Neuron (in vitro differentiated cells): ENCODE results near the gene CDHR5.

Experiments
- H2AFZ ChIP-seq: one replicate; pipeline ENCODE4 v1.6.1; 2013; ENCODE audit warnings: low read depth, mild to moderate bottlenecking, inconsistent platforms, low read length, moderate library complexity
- H3K27me3 ChIP-seq: one replicate; pipeline ENCODE4 v1.6.1; 2013; ENCODE audit warnings: low read length; ENCODE audit not compliant: insufficient read depth
- H3K36me3 ChIP-seq: one replicate; pipeline ENCODE4 v1.6.1; 2013; ENCODE audit warnings: low read length; ENCODE audit not compliant: insufficient read depth
- H3K4me1 ChIP-seq: one replicate; pipeline ENCODE4 v1.6.1; 2013; ENCODE audit warnings: low read length; ENCODE audit not compliant: insufficient read depth
- H3K4me3 ChIP-seq: 2 replicates; pipeline ENCODE4 v1.5.1; 2013; ENCODE audit warnings: mild to moderate bottlenecking, low read length, moderate library complexity
- H3K9me3 ChIP-seq: one replicate; pipeline ENCODE4 v1.6.1; 2013; ENCODE audit warnings: low read length

Gene CDHR5

DNA sequence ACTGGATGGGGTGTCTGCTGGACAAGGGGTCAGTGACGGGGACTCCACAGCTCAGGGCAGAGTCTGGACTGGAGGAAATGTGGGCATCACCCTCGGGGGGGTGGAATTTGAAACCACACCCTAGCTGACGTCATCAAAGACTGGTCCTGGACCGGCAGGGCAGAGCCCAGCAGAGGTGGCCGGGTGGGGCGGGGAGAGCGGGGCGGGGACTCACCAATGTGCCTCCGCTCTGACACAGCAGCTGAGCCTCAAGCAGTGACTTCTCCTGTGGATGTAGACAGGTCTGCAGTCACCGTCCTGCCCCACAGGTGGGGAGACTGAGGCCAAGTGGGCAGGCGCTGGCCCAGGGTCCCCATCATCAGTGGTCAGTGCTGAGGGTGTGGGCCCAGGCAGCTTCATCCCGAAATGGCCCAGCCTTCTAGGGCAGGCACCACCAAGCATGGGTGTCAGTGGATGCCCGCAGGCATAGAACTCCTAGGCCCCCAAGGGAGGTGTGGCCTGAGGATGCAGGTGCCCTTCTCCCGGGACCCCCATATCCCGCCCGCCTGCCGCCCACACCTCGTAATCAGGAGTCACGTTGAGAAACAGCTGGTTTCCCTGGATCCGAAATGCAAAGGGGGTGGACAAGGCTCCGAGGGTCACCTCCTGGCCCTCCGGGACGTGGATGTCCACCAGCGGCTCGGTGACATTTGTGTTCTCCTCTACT lies 603 bp downstream of the CDHR5 start:
- no peaks in the 10 kb centered on the region for H3K9me3 ChIP-seq
- H2AFZ ChIP-seq = no peak overlapping the region
- no peaks in the 10 kb centered on the region for H3K27me3 ChIP-seq
- H3K4me3 ChIP-seq = no peak overlapping the region
- peaks cover under 1% of the 10 kb centered on the region for H3K36me3 ChIP-seq
- H3K4me1 ChIP-seq = no peaks in the 10 kb centered on the region

DNA sequence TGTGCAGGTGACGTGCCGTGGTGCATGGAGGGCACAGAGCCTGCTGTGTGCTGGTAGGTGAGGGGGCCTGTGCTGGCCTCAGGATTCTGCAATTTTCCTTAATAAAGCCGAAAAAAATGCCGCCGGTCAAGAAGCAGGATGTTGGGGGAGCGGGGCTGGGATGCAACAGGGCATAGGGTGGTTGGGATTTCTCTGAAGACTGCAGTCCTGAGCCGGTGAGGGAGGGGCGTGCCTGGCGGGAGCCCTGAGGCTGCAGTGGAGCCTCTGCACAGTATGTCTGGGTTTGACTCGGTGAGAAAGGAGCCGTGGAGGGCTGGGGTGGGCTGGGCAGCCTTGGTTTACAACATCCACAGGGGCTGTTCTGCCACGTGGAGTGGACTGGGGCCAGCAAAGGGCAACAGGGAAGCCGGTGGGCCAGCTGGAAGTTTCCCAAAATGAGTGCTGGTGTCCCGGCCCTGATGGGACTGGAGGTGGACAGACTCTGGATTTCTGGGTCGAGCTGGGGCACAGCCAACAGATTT lies 1.3 kb downstream of the CDHR5 start:
- no peaks in the 10 kb centered on the region for H3K9me3 ChIP-seq
- H3K4me3 ChIP-seq = no peak overlapping the region
- H3K27me3 ChIP-seq = no peaks in the 10 kb centered on the region
- H3K4me1 ChIP-seq = no peaks in the 10 kb centered on the region
- no peak overlapping the region for H2AFZ ChIP-seq
- H3K36me3 ChIP-seq = peaks cover 2% of the 10 kb centered on the region

DNA sequence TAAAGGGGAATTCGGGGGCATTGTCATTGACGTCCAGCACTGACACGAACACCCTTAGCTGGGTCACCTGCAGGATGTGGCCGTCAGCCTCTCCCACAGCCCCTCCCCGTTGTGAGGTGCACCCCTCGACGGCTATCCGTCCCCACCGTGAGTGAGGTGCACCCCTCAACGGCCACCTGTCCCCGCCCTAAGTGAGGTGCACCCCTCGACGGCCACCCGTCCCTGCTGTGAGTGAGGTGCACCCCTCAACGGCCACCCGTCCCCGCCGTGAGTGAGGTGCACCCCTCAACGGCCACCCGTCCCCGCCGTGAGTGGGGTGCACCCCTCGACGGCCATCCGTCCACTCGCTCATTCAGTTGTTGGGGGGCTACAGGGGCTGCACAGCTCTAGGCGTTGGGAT lies 2.9 kb downstream of the CDHR5 start:
- no peaks in the 10 kb centered on the region for H3K27me3 ChIP-seq
- no peaks in the 10 kb centered on the region for H3K9me3 ChIP-seq
- peaks cover 9% of the 10 kb centered on the region for H3K36me3 ChIP-seq
- H3K4me3 ChIP-seq = no peak overlapping the region
- H3K4me1 ChIP-seq = no peaks in the 10 kb centered on the region
- H2AFZ ChIP-seq = no peak overlapping the region

DNA sequence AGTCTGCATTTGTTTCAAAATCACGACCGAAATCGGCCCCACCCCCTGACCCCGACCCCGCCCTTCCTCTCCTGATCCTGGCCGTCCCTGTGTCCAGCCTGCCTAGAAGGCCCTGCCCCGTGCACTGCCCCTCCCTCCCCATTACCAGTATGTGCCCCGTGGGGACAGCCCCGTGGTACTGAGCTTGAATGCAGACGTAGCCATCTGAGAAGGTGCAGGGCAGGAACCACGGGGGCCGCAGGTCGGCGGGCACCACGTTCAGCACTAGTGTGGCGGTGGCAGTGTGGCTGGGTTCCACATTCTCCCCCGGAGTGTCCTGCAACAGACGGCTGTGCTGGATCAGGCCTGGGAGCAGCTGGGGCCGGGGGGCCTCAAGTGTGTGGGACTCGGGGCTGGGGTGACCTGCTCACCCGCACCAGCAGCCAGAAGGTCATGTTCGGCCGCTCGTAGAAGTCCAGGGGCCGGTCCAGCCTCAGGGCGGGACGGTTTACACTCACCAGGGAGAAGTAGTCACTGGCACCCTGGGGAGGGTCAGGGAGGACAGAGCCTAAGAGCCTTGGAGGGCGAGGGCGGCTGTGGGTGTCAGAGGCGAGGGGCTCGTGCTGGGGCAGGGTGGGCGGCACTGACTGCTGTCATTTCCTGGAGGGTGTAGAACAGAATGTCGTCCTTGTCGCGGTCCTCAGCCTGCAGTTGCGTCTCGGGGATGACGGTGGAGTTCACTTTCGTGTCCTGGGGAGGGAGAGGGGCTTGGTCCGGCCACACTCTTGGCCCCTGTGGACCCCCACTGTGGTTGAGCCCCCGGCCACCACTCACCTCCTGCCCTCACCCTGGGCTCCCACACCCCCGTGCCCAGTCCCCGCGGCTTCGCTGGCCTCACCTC lies 3.6 kb downstream of the CDHR5 start:
- Histone ChIP-seq H2AFZ (no peak overlapping the region), H3K27me3 (no peaks in the 10 kb centered on the region), H3K9me3 (no peaks in the 10 kb centered on the region), H3K36me3 (peaks cover 9% of the 10 kb centered on the region), H3K4me3 (no peak overlapping the region), H3K4me1 (peaks cover under 1% of the 10 kb centered on the region)

- no peaks in the 10 kb centered on the region for H3K27me3 ChIP-seq
- no peak overlapping the region for H3K4me3 ChIP-seq
- no peaks in the 10 kb centered on the region for H3K9me3 ChIP-seq
- H2AFZ ChIP-seq = no peak overlapping the region
- peaks cover 6% of the 10 kb centered on the region for H3K4me1 ChIP-seq
- H3K36me3 ChIP-seq = peaks cover 9% of the 10 kb centered on the region
Measured at GRCh38 chr11:620201-620600, 4.6 kb downstream of the CDHR5 start.

- Histone ChIP-seq H3K4me3 (no peak overlapping the region), H2AFZ (no peak overlapping the region), H3K9me3 (no peaks in the 10 kb centered on the region), H3K4me1 (peaks cover 9% of the 10 kb centered on the region), H3K27me3 (no peaks in the 10 kb centered on the region), H3K36me3 (peaks cover 9% of the 10 kb centered on the region)
Measured at GRCh38 chr11:619628-620050, 5.1 kb downstream of the CDHR5 start.

GRCh38 chr11:618856-619627 lies 5.7 kb downstream of the CDHR5 start:
- no peak overlapping the region for H2AFZ ChIP-seq
- H3K4me3 ChIP-seq = no peak overlapping the region
- no peaks in the 10 kb centered on the region for H3K27me3 ChIP-seq
- H3K9me3 ChIP-seq = no peaks in the 10 kb centered on the region
- H3K36me3 ChIP-seq = peaks cover 9% of the 10 kb centered on the region
- H3K4me1 ChIP-seq = peaks cover 9% of the 10 kb centered on the region

DNA sequence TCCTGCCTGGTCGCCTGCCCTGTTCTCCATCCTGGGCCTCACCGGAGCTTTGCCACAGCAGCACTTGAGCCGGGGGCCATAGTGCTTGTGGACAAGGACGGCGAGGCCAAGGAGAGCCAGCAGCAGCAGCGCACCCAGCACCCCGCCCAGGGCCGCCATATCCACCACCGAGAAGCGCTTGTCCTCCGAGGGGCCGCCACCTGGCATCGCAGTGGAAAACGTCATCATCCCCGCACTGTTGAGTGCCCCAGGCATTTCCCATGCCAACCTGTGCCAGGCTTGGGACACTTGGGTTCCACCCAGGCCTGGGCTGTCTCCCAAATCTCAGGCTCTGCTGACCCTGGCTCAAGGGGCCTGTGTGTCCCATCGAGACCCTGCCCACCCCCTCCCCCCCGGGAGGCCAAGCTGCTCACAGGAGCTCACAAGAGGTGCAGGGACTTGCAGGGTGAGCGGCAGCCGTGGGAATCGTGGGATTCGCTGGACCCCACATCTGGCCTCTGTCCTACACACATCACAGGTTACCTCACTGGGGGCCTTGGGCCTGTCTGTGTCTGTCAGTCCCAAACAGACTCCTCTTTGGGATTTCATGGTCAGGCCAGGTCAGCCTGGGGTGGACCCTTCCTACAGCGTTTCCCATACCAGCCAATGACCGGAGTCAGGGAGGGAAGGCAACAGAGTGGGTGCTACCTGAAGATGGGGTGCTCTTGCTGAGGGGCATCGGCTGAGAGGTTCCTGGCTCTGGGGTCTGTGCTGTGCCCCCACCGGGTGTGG lies 6.7 kb downstream of the CDHR5 start:
- H3K27me3 ChIP-seq = no peaks in the 10 kb centered on the region
- no peaks in the 10 kb centered on the region for H3K9me3 ChIP-seq
- H3K4me3 ChIP-seq = no peak overlapping the region
- peaks cover 12% of the 10 kb centered on the region for H3K36me3 ChIP-seq
- no peak overlapping the region for H2AFZ ChIP-seq
- peaks cover 11% of the 10 kb centered on the region for H3K4me1 ChIP-seq

- no peak overlapping the region for H3K4me3 ChIP-seq
- H3K36me3 ChIP-seq = peaks cover 19% of the 10 kb centered on the region
- H3K27me3 ChIP-seq = no peaks in the 10 kb centered on the region
- H3K9me3 ChIP-seq = no peaks in the 10 kb centered on the region
- H3K4me1 ChIP-seq = peaks cover 11% of the 10 kb centered on the region
- no peak overlapping the region for H2AFZ ChIP-seq
Measured at GRCh38 chr11:617199-617911, 7.4 kb downstream of the CDHR5 start.

- H3K4me3 ChIP-seq = peak overlapping the region; percentile 62
- no peaks in the 10 kb centered on the region for H3K27me3 ChIP-seq
- peaks cover 26% of the 10 kb centered on the region for H3K36me3 ChIP-seq
- H3K9me3 ChIP-seq = no peaks in the 10 kb centered on the region
- H2AFZ ChIP-seq = peak overlapping the region; percentile 3
- peaks cover 11% of the 10 kb centered on the region for H3K4me1 ChIP-seq
Measured at GRCh38 chr11:616320-617198, 8.2 kb downstream of the CDHR5 start.

DNA sequence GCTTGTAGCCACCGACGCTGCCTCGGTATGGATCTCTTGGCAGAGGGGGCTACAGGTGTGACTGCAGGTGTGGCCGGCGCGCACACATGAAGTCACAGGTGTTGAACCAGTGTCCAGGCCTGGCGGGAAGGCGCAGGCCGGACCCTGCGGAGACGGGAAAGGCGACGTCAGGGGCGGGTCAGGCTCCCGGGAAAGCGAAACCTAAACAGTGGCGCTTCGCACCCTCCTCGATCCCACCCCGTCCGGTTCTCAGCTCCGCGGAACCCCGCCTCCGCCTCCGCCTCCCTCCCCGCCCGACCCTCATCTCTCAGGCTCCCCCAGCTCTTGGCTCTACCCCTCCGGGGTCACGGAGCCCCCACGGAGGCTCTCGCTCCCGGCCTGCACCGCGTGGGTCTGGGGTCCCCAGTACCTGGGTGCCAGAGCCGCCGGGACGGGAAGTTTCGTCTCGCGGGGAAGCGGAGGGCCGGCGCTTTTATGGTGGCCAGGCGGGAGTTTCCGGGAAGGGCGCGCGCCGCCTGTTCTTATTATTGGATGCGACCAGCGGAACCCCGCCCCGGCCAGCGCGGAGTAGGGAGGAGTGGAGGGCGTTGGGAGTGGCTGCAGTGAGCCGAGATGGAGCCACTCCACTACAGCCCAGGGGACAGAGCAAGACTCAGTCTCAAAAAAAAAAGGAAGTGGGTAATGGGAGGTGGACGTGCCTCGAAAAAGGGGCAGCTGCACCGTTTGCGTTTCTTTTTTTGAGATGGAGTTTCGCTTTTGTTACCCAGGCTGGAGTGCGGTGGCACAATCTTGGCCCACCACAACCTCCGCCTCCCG lies 9.0 kb downstream of the CDHR5 start, which contains the start of gene IRF7:
TSS of gene IRF7 (minus strand) at position 447 of the 816 bp plus-strand sequence. CDS start 586 bp downstream, outside the sequence.
- peak within 1 kb of the TSS; percentile 3 for H2AFZ ChIP-seq
- peaks cover 11% of the 10 kb centered on the region for H3K4me1 ChIP-seq
- peaks cover 35% of the 10 kb centered on the region for H3K36me3 ChIP-seq
- H3K9me3 ChIP-seq = no peaks in the 10 kb centered on the region
- no peaks in the 10 kb centered on the region for H3K27me3 ChIP-seq
- H3K4me3 ChIP-seq = peak within 1 kb of the TSS; percentile 62
